Hippocampal formation (tissue), 2 donors: Measurements from ENCODE around the gene CDC14A.
"Not testable (repeated sequence)": the region's sequence is repeated elsewhere in the genome, so short reads cannot be mapped to it uniquely, and the experiment has no call there.

Experiments used
- DNase-seq, 2 donors: peaks; one replicate each; lab custom pipeline; 2025; lab: John Stamatoyannopoulos, UW

The CDC14A gene

GRCh38 chr1:100332331-100332730 lies 20.0 kb upstream of the CDC14A start:
- no peak for DNase-seq

GRCh38 chr1:100335436-100335835 lies 16.9 kb upstream of the CDC14A start:
- DNase-seq = no peak

GRCh38 chr1:100337878-100338277 lies 14.4 kb upstream of the CDC14A start:
- DNase-seq = not testable (repeated sequence)

- not testable (repeated sequence) for DNase-seq
Measured at GRCh38 chr1:100339735-100340134, 12.6 kb upstream of the CDC14A start.

- no peak for DNase-seq
Measured at GRCh38 chr1:100340494-100340893, 11.8 kb upstream of the CDC14A start.

- DNase-seq = no peak
Measured at GRCh38 chr1:100342348-100342747, 10.0 kb upstream of the CDC14A start.

- peak in 1 of 2 donors; percentile 9 for DNase-seq
Measured at GRCh38 chr1:100343897-100344296, 8.4 kb upstream of the CDC14A start.

GRCh38 chr1:100344774-100345173 lies 7.5 kb upstream of the CDC14A start:
- no peak for DNase-seq

- DNase-seq = no peak
Measured at GRCh38 chr1:100346387-100346786, 5.9 kb upstream of the CDC14A start.

GRCh38 chr1:100347009-100347966 lies 5.0 kb upstream of the CDC14A start:
- no peak for DNase-seq

- no peak for DNase-seq
Measured at GRCh38 chr1:100348549-100349144, 3.7 kb upstream of the CDC14A start.

GRCh38 chr1:100349246-100349645 lies 3.1 kb upstream of the CDC14A start:
- DNase-seq = no peak

- DNase-seq = no peak
Measured at GRCh38 chr1:100350787-100351094, 1.6 kb upstream of the CDC14A start.

- peak; percentile 82 to 84 for DNase-seq
Measured at GRCh38 chr1:100351095-100351887, 1.0 kb upstream of the CDC14A start.

- DNase-seq = peak in 1 of 2 donors; percentile 46
Measured at GRCh38 chr1:100353071-100353801, 930 bp downstream of the CDC14A start.

- DNase-seq = no peak
Measured at GRCh38 chr1:100353988-100354387, 1.7 kb downstream of the CDC14A start.

- DNase-seq = no peak
Measured at GRCh38 chr1:100354971-100355394, 2.7 kb downstream of the CDC14A start.

GRCh38 chr1:100358210-100358609 lies 5.9 kb downstream of the CDC14A start:
- no peak for DNase-seq

- no peak for DNase-seq
Measured at GRCh38 chr1:100359139-100359538, 6.8 kb downstream of the CDC14A start.

- peak in 1 of 2 donors; percentile 10 for DNase-seq
Measured at GRCh38 chr1:100360790-100361510, 8.6 kb downstream of the CDC14A start.

GRCh38 chr1:100361511-100362089 lies 9.3 kb downstream of the CDC14A start:
- no peak for DNase-seq
